GM21786 (cell line): ENCODE measurements around the gene ABCC2.
"Not testable (repeated sequence)": the region's sequence is repeated elsewhere in the genome, so short reads cannot be mapped to it uniquely, and the experiment has no call there.

ENCODE experiments used
- ATAC-seq: cut with Tn5 transposase; IDR thresholded peaks from one replicate; pipeline ENCODE4 v1.9.1; 2021; ENCODE audit not compliant: unreplicated experiment

Gene ABCC2

GRCh38 chr10:99851825-99852224 is 69.4 kb downstream of the ABCC2 start:
- no peak for ATAC-seq

DNA sequence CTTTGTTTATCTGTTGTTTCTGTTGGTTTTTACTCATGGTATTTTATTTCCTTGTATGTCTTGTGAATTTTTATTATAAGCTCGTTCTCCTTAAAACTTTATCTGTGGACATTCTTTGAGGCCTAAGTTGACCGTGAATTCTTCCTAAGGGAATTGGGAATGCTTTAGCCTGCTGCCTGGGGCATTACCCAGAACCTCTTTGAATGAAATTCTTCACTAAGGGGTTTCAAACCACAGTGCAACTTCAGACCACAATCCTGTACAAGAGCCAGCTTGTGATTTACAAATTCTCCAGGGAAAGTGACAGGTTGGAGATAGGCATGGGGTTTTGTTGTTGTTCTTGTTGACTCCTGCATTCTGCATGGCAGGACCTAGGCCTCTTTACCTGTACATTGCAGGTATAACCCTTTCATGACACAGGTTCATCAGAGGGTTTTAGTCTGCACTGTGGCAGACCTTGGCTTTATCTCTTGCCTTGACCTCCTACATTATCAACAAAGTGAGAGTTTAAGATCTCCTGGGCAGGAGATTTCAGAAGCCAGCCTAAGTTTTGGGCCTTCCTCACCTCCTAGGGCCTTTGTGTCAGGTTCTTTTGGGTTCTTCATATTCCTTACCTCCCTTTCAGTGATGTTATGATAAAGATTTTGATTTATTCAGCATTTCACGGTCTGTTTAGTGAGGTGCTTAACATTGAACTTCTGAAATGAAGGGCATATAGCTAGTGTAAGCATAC is 70.2 kb downstream of the ABCC2 start:
- ATAC-seq = no peak

DNA sequence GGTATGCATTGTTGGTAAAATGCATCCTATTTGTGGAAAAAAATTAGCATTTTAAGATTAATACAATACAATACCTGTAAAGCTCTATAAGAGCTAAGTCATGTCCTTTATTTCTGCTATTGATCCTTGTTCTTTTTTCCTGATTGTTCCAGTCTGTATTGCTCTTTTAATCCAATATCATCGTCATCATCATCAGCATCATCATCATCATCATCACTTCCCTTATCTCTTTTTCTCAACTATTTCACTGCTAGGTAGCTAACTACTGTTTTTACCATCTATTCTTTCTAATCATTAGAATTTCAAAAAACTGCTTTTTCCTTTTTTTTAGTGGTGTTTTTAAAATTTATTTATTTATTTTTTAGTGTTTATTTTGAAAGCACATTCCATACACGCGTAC is 71.2 kb downstream of the ABCC2 start:
- ATAC-seq = no peak

DNA sequence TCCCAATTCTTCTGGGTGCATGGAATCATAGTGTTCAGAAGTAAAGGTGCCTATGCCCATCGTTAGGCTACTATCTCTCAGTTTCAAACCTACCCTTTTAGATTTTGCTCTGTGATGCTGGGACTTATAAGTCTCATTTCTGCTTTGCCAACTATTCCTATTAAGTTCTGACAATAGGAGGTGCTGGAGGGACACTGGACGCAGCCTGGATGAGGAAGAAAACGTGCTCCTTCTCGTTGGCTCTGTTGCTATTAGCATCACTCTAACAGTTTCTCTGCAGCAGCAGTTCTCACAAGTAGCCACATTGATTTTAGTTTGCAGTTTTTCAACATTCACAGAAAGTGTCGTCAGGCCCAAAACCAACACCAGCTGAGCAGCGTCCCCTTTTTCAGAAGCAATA is 72.4 kb downstream of the ABCC2 start:
- ATAC-seq = no peak

DNA sequence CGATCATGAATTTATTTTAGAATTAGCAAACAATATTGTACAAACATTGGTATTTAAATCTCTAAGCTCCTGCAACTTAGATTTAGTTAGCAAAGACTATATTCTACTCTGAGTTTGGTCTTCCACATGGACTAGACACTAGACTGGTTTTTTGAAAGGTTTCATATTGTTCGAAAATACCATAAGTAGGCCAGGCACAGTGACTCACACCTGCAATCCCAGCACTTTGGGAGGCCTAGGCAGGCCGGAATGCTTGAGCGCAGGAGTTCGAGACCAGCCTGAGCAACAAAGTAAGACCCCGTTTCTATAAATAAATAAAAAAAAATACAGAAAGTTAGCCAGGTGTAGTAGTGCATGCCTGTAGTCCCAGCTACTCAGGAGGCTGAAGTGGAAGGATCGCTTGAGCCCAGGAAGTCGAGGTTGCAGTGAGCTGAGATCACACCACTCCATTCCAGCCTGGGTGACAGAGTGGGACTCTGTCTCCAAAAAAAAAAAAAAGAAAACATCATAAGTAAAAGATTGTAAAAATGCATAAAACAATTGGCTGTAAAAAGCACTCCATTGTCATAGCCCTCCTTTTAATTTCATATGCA is 73.1 kb downstream of the ABCC2 start:
- ATAC-seq = no peak

- ATAC-seq = no peak
Observed at GRCh38 chr10:99858849-99859248, 76.4 kb downstream of the ABCC2 start.

GRCh38 chr10:99859585-99859984 is 77.1 kb downstream of the ABCC2 start:
- ATAC-seq = no peak

DNA sequence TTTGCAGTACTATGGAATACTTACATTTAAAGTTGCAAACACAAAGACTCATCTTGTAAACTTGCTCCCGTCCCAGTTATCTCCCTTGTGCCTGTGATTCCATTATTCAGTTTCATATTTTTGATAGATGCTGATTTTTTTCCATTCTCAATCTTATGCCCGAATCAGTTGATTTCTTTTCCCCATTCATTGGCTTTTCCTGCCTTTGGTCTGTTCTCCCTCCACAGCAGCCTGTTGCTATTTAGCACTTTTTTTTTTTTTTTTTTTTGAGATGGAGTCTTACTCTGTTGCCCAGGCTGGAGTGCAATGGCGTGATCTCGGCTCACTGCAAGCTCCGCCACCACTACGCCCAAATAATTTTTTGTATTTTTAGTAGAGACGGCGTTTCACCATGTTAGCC is 78.0 kb downstream of the ABCC2 start:
- no peak for ATAC-seq

GRCh38 chr10:99863535-99864240 is 81.2 kb downstream of the ABCC2 start:
- not testable (repeated sequence) for ATAC-seq

GRCh38 chr10:99867250-99867649 is 84.8 kb downstream of the ABCC2 start:
- ATAC-seq = not testable (repeated sequence)

- ATAC-seq = no peak
Observed at GRCh38 chr10:99869581-99870122, 87.2 kb downstream of the ABCC2 start.

DNA sequence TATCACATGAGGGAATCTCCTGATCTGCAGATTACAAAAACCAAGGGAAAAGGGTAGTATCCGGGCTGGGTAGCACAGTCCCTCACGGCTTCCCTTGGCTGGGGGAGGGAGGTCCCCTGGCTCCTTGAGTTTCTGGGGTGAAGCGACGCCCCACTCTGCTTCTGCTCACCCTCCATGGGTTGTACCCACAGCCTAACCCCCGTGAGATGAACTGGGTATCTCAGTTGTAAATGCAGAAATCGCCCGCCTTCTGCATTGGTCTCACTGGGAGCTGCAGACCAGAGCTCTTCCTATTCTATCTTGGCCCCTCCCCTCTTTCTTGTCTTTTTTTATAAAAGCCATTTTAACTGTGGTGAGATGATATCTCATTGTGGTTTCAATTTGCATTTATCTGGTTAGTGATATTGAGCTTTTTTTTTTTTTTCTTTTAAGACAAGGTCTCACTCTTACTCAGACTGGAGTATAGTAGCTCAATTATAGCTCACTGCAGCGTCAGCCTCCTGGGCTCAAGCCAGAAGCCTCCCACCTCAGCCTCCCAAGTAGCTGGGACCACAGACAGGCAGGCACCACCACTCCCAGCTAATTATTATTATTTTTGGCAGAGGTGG is 87.8 kb downstream of the ABCC2 start:
- ATAC-seq = no peak

DNA sequence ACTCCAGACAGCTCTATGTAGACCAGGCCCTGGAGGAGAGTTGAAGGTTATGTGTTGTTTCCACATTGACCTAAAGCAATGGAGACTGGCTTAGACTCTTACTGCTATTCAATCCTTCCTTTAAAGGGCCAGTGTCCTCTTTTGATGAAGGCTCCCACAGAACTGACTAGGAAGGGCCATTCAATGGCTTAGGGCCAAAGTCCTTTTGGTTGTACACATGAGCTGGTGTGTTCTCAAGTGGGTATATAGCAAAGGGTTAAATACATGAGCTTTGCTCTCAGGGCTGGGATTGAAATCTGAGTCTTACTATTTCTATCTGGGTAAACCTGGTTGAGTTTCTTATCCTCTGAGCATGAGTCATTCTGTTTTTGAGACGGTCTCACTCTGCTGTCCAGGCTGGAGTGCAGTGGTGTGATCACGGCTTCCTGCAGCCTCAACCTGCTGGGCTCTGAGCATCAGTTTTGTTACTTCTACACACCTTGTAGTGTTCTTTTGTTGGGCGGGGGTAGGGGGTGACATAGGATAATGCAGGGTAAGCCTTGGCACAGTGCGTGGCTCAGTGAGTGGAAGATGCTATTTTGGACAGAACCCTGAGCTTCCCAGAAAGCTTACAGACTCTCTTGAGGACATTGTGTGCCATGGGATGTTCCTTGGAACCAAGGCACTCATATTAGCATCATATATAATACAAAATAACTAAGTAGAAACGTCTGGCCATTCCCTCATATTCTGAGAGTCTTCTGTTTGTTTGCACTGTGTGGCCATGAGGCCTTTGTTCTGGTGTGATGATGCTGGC is 90.1 kb downstream of the ABCC2 start:
- ATAC-seq = no peak

- no peak for ATAC-seq
Observed at GRCh38 chr10:99873846-99874245, 91.4 kb downstream of the ABCC2 start.

DNA sequence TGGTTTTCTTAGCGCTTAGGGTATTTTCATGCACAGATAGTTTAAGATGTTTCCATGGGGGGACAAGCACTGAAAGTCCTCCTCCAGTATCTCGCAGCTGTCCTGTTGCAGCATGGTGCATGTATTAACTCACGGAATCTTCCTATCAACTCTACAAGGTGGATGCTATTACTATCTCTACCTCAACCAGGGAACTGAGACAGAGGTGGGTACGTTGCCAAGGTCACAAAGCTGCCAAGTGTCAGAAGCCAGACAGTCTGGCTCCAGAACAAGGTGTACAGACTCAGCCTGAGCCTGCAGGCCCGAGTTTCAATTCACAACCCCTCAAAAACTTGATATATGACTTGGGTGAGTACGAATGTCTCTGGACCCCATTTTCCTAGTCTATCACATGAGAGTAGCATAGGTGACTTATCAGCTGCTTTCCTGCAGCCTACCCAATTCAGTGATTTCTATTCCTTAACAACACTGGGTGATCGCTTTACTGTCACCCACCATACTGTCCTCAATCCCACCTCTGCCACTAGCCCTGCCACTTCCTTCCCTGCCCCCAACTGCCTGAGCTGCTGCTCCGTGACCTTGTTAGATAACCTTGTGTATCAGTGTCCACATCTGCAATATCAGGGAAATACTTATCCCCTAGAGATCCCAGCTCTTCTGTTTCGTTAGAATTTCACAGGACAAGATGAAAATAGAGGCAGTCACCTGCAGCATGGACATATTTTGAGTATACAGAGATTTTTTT is 92.1 kb downstream of the ABCC2 start:
- no peak for ATAC-seq

- ATAC-seq = no peak
Observed at GRCh38 chr10:99875473-99875872, 93.0 kb downstream of the ABCC2 start.

- no peak for ATAC-seq
Observed at GRCh38 chr10:99880080-99880835, 97.8 kb downstream of the ABCC2 start.

GRCh38 chr10:99881371-99881770 is 98.9 kb downstream of the ABCC2 start:
- ATAC-seq = no peak

DNA sequence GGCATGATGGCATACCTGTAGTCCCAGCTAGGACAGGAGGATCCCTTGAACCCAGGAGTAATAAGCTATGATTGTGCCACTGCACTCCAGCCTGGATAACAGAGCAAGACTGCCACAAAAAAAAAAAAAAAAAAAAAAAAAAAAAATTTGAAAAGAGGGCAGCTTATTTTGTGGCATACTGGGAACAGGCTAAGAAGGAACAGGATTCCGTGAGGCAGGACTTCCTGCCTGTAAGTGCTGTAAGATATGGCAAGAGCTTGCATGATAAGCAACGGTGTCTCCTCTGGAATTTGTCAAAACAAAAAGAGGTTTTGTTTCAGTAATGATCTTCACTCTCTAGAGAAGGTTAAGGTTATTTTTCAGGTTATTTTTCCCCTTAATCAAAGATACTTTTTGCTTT is 101.1 kb downstream of the ABCC2 start:
- ATAC-seq = no peak
